K562 (cell line): ENCODE measurements around the gene PRCD. TPM values are rescaled to one million over a fixed set of nuclear protein-coding genes. Genes with fewer than 3 reads are reported as not detected.

Experiments
- CBFA2T3 ChIP-seq: fragments of 450-650 bp; IDR thresholded peaks from 2 replicates; pipeline ENCODE4 v1.6.1; 2017
- COPS2 ChIP-seq: fragments of 450-650 bp; conservative IDR thresholded peaks from 2 replicates; pipeline ENCODE4 v1.6.1; 2016; ENCODE audit warnings: mild to moderate bottlenecking, moderate library complexity
- CXXC5 ChIP-seq: fragments of 250-450 bp; sonication (Bioruptor Pico); IDR thresholded peaks from 2 replicates; pipeline ENCODE4 v1.8.0; 2022; ENCODE audit warnings: inconsistent platforms, mild to moderate bottlenecking, moderate library complexity
- DPF2 ChIP-seq: fragments of 450-650 bp; IDR thresholded peaks from 2 replicates; pipeline ENCODE4 v1.6.1; 2016
- FOS ChIP-seq: IDR thresholded peaks from 3 replicates; pipeline ENCODE4 v1.6.1; 2011; ENCODE audit not compliant: insufficient read length; ENCODE audit errors: extremely low read depth
- FOXA3 ChIP-seq, 2 experiments: fragments of 450-650 bp in 1 of 2; sonication (generic) in 1 of 2; formaldehyde crosslinking; IDR thresholded peaks in 1 of 2; conservative IDR thresholded peaks in 1 of 2; 2 replicates each; pipeline versions ENCODE4 v1.4.0 to v1.8.0; 2020 to 2022; ENCODE audit warnings: mild to moderate bottlenecking in 2 of 2, missing genetic modification reagents in 1 of 2
- FOXK2 ChIP-seq, 2 experiments: fragments of 450-650 bp; IDR thresholded peaks in 1 of 2; conservative IDR thresholded peaks in 1 of 2; 2 replicates each; pipeline ENCODE4 v1.6.1; 2016; ENCODE audit warnings: low read depth in 2 of 2, mild to moderate bottlenecking in 1 of 2
- GATAD2B ChIP-seq: fragments of 450-650 bp; IDR thresholded peaks from 2 replicates; pipeline ENCODE4 v1.6.1; 2017; ENCODE audit warnings: mild to moderate bottlenecking, borderline replicate concordance
- HBP1 ChIP-seq: fragments of 450-650 bp; formaldehyde crosslinking; IDR thresholded peaks from 2 replicates; pipeline ENCODE4 v1.4.0; 2022; ENCODE audit warnings: missing genetic modification characterization
- HLTF ChIP-seq: fragments of 450-650 bp; IDR thresholded peaks from 2 replicates; pipeline ENCODE4 v1.6.1; 2016
- HNRNPUL1 ChIP-seq: fragments of 200-400 bp; formaldehyde crosslinking; IDR thresholded peaks from 2 replicates; pipeline ENCODE4 v1.6.1; 2017; ENCODE audit warnings: low read length
- HOXB6 ChIP-seq: fragments of 250-450 bp; sonication (Bioruptor Pico); IDR thresholded peaks from 2 replicates; pipeline ENCODE4 v1.5.1; 2022; ENCODE audit warnings: mild to moderate bottlenecking, borderline replicate concordance
- JUNB ChIP-seq: fragments of 450-650 bp; formaldehyde crosslinking; conservative IDR thresholded peaks from 2 replicates; pipeline ENCODE4 v1.4.0; 2020; ENCODE audit warnings: mild to moderate bottlenecking
- KLF10 ChIP-seq: fragments of 250-450 bp; sonication (Bioruptor Pico); IDR thresholded peaks from 2 replicates; pipeline ENCODE4 v1.6.1; 2021; ENCODE audit warnings: matching md5 sums
- MAFG ChIP-seq: fragments of 450-650 bp; conservative IDR thresholded peaks from 2 replicates; pipeline ENCODE4 v1.6.1; 2016; ENCODE audit warnings: missing genetic modification characterization, missing compliant biosample characterization
- MNT ChIP-seq, 2 experiments: fragments of 450-650 bp; conservative IDR thresholded peaks; 2 replicates each; pipeline ENCODE4 v1.6.1; 2017; ENCODE audit warnings: mild to moderate bottlenecking in 2 of 2, moderate library complexity in 2 of 2
- MTA2 ChIP-seq: fragments of 450-650 bp; IDR thresholded peaks from 2 replicates; pipeline ENCODE4 v1.6.1; 2016; ENCODE audit warnings: low read depth
- MTA3 ChIP-seq: fragments of 450-650 bp; formaldehyde crosslinking; IDR thresholded peaks from 2 replicates; pipeline ENCODE4 v1.6.1; 2017; ENCODE audit warnings: mild to moderate bottlenecking, borderline replicate concordance
- MTF1 ChIP-seq: fragments of 250-450 bp; sonication (Bioruptor Pico); IDR thresholded peaks from 2 replicates; pipeline ENCODE4 v1.9.0; 2021; ENCODE audit warnings: moderate library complexity, mild to moderate bottlenecking, inconsistent platforms, borderline replicate concordance
- SPI1 ChIP-seq: IDR thresholded peaks from 2 replicates; pipeline ENCODE4 v1.6.1; 2011; ENCODE audit warnings: low read depth, low read length, control low read depth, borderline replicate concordance
- TEAD4 ChIP-seq, 2 experiments: sonication (generic) in 1 of 2; formaldehyde crosslinking in 1 of 2; IDR thresholded peaks; 2 replicates each; pipeline versions ENCODE4 v1.6.1 to v1.8.0; 2012 to 2022; ENCODE audit warnings: borderline replicate concordance in 1 of 2, inconsistent platforms in 1 of 2, low read length in 1 of 2, mild to moderate bottlenecking in 1 of 2, missing genetic modification reagents in 1 of 2
- YY1 ChIP-seq, 3 experiments: IDR thresholded peaks; 2 replicates each; pipeline ENCODE4 v1.6.1; 2011; ENCODE audit warnings: low read length in 2 of 3, mild to moderate bottlenecking in 2 of 3, moderate library complexity in 2 of 3, borderline replicate concordance in 1 of 3, control low read depth in 1 of 3, low read depth in 1 of 3; ENCODE audit not compliant: insufficient read depth in 3 of 3, insufficient replicate concordance in 2 of 3, control insufficient read depth in 1 of 3, insufficient read length in 1 of 3; ENCODE audit errors: extremely low read depth in 1 of 3
- ZKSCAN1 ChIP-seq: fragments of 150-350 bp; IDR thresholded peaks from 2 replicates; pipeline ENCODE4 v1.6.1; 2016; ENCODE audit warnings: low read depth, low read length
- ZKSCAN8 ChIP-seq: fragments of 200-800 bp; sonication (Bioruptor generic); IDR thresholded peaks from 2 replicates; pipeline ENCODE4 v1.6.1; 2016; ENCODE audit warnings: missing genetic modification characterization, missing compliant biosample characterization
- ZNF23 ChIP-seq: fragments of 250-450 bp; sonication (Bioruptor Pico); IDR thresholded peaks from 2 replicates; pipeline ENCODE4 v1.4.0; 2020; ENCODE audit warnings: mild to moderate bottlenecking
- ZNF280B ChIP-seq: fragments of 250-450 bp; sonication (Bioruptor Pico); IDR thresholded peaks from 2 replicates; pipeline ENCODE4 v1.5.1; 2021; ENCODE audit warnings: mild to moderate bottlenecking
- polyA plus RNA-seq, 8 experiments: library from polyadenylated mRNA; depleted of rRNA in 4 of 8; stranded (reverse) in 5 of 8; unstranded in 3 of 8; fragments of >200 nt; fragmentation: Nextera tagmentation in 2 of 8; fragmentation: Illumina TruSeq in 1 of 8; extraction: Ambion mirVana in 2 of 8; extraction: Trizol in 1 of 8; gene quantifications; 2 replicates each; pipeline versions ENCODE4 v1.2.1 to v1.2.3, GENCODE V29; 2011 to 2014; ENCODE audit warnings: inconsistent platforms in 1 of 8, missing spikeins in 1 of 8
- total RNA-seq, 7 experiments: library from RNA; depleted of rRNA in 6 of 7; stranded (reverse); fragments of >200 nt in 6 of 7; fragmentation: Illumina TruSeq in 2 of 7; extraction: Trizol in 2 of 7; gene quantifications; 2 replicates each; pipeline versions ENCODE4 v1.2.1 to v1.2.3, GENCODE V29; 2011 to 2021; ENCODE audit warnings: low replicate concordance in 1 of 7

PRCD gene
- total and polyA plus RNA-seq, 9 of the 15 experiments (the other 6 are each of a cell fraction or from before 2014, with no cell fraction given), result 0.20 to 0.25 (median 0.21) TPM; not detected in 6

- TF ChIP-seq MTF1 (no peak), DPF2 (peak; percentile 84), FOXA3 (CRISPR knock-in tag; conservative IDR thresholded peaks at IDR 0.05 in 1 of 2, IDR thresholded peaks at IDR 0.05 in 1 of 2) (no peak), GATAD2B (no peak), SPI1 (no peak), MTA3 (0 out of 2 replicates have a peak, but pooled peaks have one; percentile 29), CBFA2T3 (peak; percentile 62), HOXB6 (CRISPR knock-in tag) (no peak), FOS (peak; percentile 44), ZKSCAN1 (peak; percentile 64; the same call in 1 of the 2 replicates), MTA2 (0 out of 2 replicates have a peak, but pooled peaks have one; percentile 31), YY1 (IDR thresholded peaks at IDR 0.05; ENCODE audit: borderline replicate concordance in 1 of 3, control insufficient read depth in 1 of 3, extremely low read depth in 1 of 3, insufficient read depth in 3 of 3, insufficient read length in 1 of 3, insufficient replicate concordance in 2 of 3, low read depth in 1 of 3, low read length in 2 of 3) (peak in 1 of 3 experiments; percentile 76), HNRNPUL1 (no peak), FOXK2 (conservative IDR thresholded peaks at IDR 0.05 in 1 of 2, IDR thresholded peaks at IDR 0.05 in 1 of 2; ENCODE audit: low read depth in 2 of 2) (peak; percentile 58 to 71), MAFG (tag) (no peak), TEAD4 (IDR thresholded peaks at IDR 0.05; ENCODE audit: low read length) (peak; percentile 36; the same call in 1 of the 2 replicates), TEAD4 (CRISPR knock-in tag; IDR thresholded peaks at IDR 0.05; ENCODE audit: borderline replicate concordance) (no peak), COPS2 (no peak), ZNF280B (CRISPR knock-in tag) (no peak), HLTF (no peak), MNT (conservative IDR thresholded peaks at IDR 0.05) (peak; percentile 32 to 69; a peak in 3 of 4 replicates), CXXC5 (0 out of 2 replicates have a peak, but pooled peaks have one; percentile 16), ZKSCAN8 (CRISPR knock-in tag) (no peak), KLF10 (no peak), HBP1 (CRISPR knock-in tag) (no peak), ZNF23 (CRISPR knock-in tag) (no peak), JUNB (no peak)
Observed at GRCh38 chr17:76562734-76563148, 22.9 kb downstream of the PRCD start (continued).
